DND-41 (cell line): Measurements from ENCODE around the gene MYL4.

Experiments
- EZH2 ChIP-seq: IDR thresholded peaks from 3 replicates; pipeline ENCODE4 v1.6.1; 2012; ENCODE audit warnings: borderline replicate concordance, low read depth, mild to moderate bottlenecking, moderate library complexity, low read length, inconsistent platforms; ENCODE audit not compliant: severe bottlenecking
- TF ChIP-seq, protein P1 (sequence below): IDR thresholded peaks from 2 replicates; pipeline ENCODE4 v1.5.1; 2012; ENCODE audit warnings: borderline replicate concordance, low read length, moderate library complexity, mild to moderate bottlenecking; ENCODE audit not compliant: poor library complexity, severe bottlenecking; ENCODE audit errors: extremely low read depth

DNA sequence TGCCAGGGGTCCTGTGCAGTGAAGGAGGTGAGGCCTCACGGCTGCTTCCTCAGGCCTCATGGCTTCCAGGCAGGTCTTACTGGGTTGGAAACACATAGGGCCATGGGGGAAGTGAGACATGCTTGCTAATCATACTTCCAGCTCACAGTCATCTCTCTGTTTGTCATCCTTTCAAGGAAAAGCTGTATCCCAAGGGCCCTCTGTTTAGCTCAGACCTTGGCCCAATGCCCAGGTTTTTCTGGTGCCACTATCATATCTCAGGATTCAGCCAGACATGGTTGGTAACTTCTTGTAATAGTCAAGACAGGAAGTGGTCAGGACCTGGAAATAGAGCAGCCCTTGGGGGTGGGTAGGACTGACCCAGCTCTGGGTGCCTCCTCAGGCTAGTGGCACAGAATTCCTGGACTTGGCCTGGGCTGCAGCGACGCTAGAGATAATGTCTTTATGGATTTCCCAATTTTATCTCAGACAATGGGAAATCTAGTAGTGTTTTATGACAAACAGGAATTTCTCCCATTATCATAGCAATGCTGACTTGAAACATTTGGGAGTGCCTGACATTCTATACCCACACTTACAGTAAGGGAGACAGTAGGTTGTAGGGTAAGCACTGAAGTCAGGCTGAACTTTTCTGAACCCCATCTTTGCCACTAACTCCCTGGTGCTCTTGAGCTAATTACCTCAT, 31.0 kb downstream of the MYL4 start:
- TF ChIP-seq, protein P1, sequence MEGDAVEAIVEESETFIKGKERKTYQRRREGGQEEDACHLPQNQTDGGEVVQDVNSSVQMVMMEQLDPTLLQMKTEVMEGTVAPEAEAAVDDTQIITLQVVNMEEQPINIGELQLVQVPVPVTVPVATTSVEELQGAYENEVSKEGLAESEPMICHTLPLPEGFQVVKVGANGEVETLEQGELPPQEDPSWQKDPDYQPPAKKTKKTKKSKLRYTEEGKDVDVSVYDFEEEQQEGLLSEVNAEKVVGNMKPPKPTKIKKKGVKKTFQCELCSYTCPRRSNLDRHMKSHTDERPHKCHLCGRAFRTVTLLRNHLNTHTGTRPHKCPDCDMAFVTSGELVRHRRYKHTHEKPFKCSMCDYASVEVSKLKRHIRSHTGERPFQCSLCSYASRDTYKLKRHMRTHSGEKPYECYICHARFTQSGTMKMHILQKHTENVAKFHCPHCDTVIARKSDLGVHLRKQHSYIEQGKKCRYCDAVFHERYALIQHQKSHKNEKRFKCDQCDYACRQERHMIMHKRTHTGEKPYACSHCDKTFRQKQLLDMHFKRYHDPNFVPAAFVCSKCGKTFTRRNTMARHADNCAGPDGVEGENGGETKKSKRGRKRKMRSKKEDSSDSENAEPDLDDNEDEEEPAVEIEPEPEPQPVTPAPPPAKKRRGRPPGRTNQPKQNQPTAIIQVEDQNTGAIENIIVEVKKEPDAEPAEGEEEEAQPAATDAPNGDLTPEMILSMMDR = no peak
- no peak for TF ChIP-seq EZH2
